Keratinocyte (primary cell): ENCODE data around the gene SORL1-AS1.

ENCODE experiments used
- DNase-seq: peaks from one replicate; pipeline ENCODE4 v3.0.0-alpha.2; 2011; ENCODE audit warnings: low read depth, missing footprints, low spot score
- FAIRE-seq: peaks from 2 replicates; lab custom pipeline; 2011; peaks lifted over from hg19 to GRCh38; lab: Jason Lieb, UNC
- H2AFZ ChIP-seq: 2 replicates; pipeline ENCODE4 v1.6.0; 2012; ENCODE audit warnings: low read length, control low read depth, inconsistent platforms; ENCODE audit not compliant: control insufficient read depth
- H3K27ac ChIP-seq: 2 replicates; pipeline ENCODE4 v1.5.1; 2011; ENCODE audit warnings: low read length; ENCODE audit not compliant: control insufficient read depth, insufficient read depth
- H3K27me3 ChIP-seq: 3 replicates; pipeline ENCODE4 v1.6.0; 2011; ENCODE audit warnings: low read length; ENCODE audit not compliant: control insufficient read depth, insufficient read depth; ENCODE audit errors: extremely low read depth
- H3K36me3 ChIP-seq, 2 experiments: 2 replicates in 1 of 2; 3 replicates in 1 of 2; pipeline ENCODE4 v1.5.1; 2011; ENCODE audit warnings: low read length in 2 of 2, mild to moderate bottlenecking in 1 of 2; ENCODE audit not compliant: control insufficient read depth in 2 of 2, insufficient read depth in 2 of 2; ENCODE audit errors: extremely low read depth in 1 of 2
- H3K4me1 ChIP-seq: 3 replicates; pipeline ENCODE4 v1.5.1; 2011; ENCODE audit warnings: low read length; ENCODE audit not compliant: control insufficient read depth, insufficient read depth; ENCODE audit errors: extremely low read depth
- H3K4me2 ChIP-seq: 3 replicates; pipeline ENCODE4 v1.6.0; 2011; ENCODE audit warnings: low read depth, low read length; ENCODE audit not compliant: control insufficient read depth, insufficient read depth; ENCODE audit errors: extremely low read depth
- H3K4me3 ChIP-seq, 3 experiments: fragments of 200-600 bp in 1 of 3; sonication (generic) in 1 of 3; 2 replicates in 2 of 3; 3 replicates in 1 of 3; pipeline ENCODE4 v1.5.1; 2011 to 2016; ENCODE audit warnings: low read length in 3 of 3, mild to moderate bottlenecking in 3 of 3, control low read depth in 2 of 3, inconsistent platforms in 1 of 3, low read depth in 1 of 3, mixed read lengths in 1 of 3, mixed run types in 1 of 3, moderate library complexity in 1 of 3; ENCODE audit not compliant: control insufficient read depth in 2 of 3, insufficient read depth in 2 of 3; ENCODE audit errors: extremely low read depth in 1 of 3
- H3K79me2 ChIP-seq: 2 replicates; pipeline ENCODE4 v1.6.0; 2012; ENCODE audit warnings: low read length; ENCODE audit not compliant: control insufficient read depth, insufficient read depth
- H3K9ac ChIP-seq: 3 replicates; pipeline ENCODE4 v1.6.0; 2011; ENCODE audit warnings: low read length; ENCODE audit not compliant: control insufficient read depth, insufficient read depth; ENCODE audit errors: extremely low read depth
- H3K9me1 ChIP-seq: 3 replicates; pipeline ENCODE4 v1.6.0; 2011; ENCODE audit warnings: low read length; ENCODE audit not compliant: control insufficient read depth, insufficient read depth; ENCODE audit errors: extremely low read depth
- H3K9me3 ChIP-seq: 2 replicates; pipeline ENCODE4 v1.5.1; 2012; ENCODE audit warnings: low read depth, low read length; ENCODE audit not compliant: control insufficient read depth
- H4K20me1 ChIP-seq: 3 replicates; pipeline ENCODE4 v1.6.0; 2011; ENCODE audit warnings: low read length; ENCODE audit not compliant: control insufficient read depth, insufficient read depth; ENCODE audit errors: extremely low read depth
- CTCF ChIP-seq, 3 experiments: IDR thresholded peaks in 1 of 3; conservative IDR thresholded peaks in 1 of 3; optimal IDR thresholded peaks in 1 of 3; 2 replicates in 2 of 3; 3 replicates in 1 of 3; pipeline versions ENCODE3 to v1.5.1; 2011; ENCODE audit warnings: low read length in 3 of 3, mild to moderate bottlenecking in 3 of 3, moderate library complexity in 2 of 3, control low read depth in 1 of 3, inconsistent platforms in 1 of 3; ENCODE audit not compliant: insufficient read depth in 2 of 3; ENCODE audit errors: extremely low read depth in 1 of 3
- EZH2 ChIP-seq: IDR thresholded peaks from one replicate; pipeline ENCODE4 v1.6.1; 2012; ENCODE audit warnings: inconsistent platforms, mild to moderate bottlenecking, low read length, moderate library complexity
- dilution Hi-C: fragments of 300-500 bp; cut with MboI; formaldehyde crosslinking; loops from one replicate; pipeline ENCODE4 v1.7.0; 2020; ENCODE audit warnings: low sequenced_read_pairs; ENCODE audit not compliant: extremely low pct_ligation_motif_present

Gene SORL1-AS1

GRCh38 chr11:121431820-121432526 is 20.8 kb downstream of the SORL1-AS1 start:
- Histone ChIP-seq H3K4me1 (no peaks in the 10 kb centered on the region), H2AFZ (no peak overlapping the region), H3K9ac (no peak overlapping the region), H3K4me3 (no peak overlapping the region), H3K79me2 (no peaks in the 10 kb centered on the region), H3K27ac (no peak overlapping the region), H3K4me2 (no peak overlapping the region), H3K9me1 (no peaks in the 10 kb centered on the region), H3K27me3 (peaks cover 18% of the 10 kb centered on the region), H3K9me3 (no peaks in the 10 kb centered on the region), H3K36me3 (no peaks in the 10 kb centered on the region), H4K20me1 (no peaks in the 10 kb centered on the region)
- no peak for TF ChIP-seq EZH2
- TF ChIP-seq CTCF (optimal IDR thresholded peaks at IDR 0.05 in 1 of 3, IDR thresholded peaks at IDR 0.05 in 1 of 3, conservative IDR thresholded peaks at IDR 0.05 in 1 of 3; ENCODE audit: extremely low read depth in 1 of 3, insufficient read depth in 2 of 3, low read length in 3 of 3): no peak
- FAIRE-seq: no peak
- dilution Hi-C loops: no loop called here
- DNase-seq: no peak

GRCh38 chr11:121429556-121429955 is 23.2 kb downstream of the SORL1-AS1 start:
- H3K9me1 ChIP-seq: no peaks in the 10 kb centered on the region
- H3K9ac ChIP-seq: no peak overlapping the region
- FAIRE-seq (no peak), DNase-seq (no peak)
- no peaks in the 10 kb centered on the region for H3K4me1 ChIP-seq
- H3K79me2 ChIP-seq: no peaks in the 10 kb centered on the region
- no peak overlapping the region for H2AFZ ChIP-seq
- TF ChIP-seq CTCF (optimal IDR thresholded peaks at IDR 0.05 in 1 of 3, IDR thresholded peaks at IDR 0.05 in 1 of 3, conservative IDR thresholded peaks at IDR 0.05 in 1 of 3; ENCODE audit: extremely low read depth in 1 of 3, insufficient read depth in 2 of 3, low read length in 3 of 3) (no peak), EZH2 (no peak)
- no peaks in the 10 kb centered on the region for H3K36me3 ChIP-seq
- H3K9me3 ChIP-seq: no peaks in the 10 kb centered on the region
- H3K27me3 ChIP-seq: peaks cover 26% of the 10 kb centered on the region
- H4K20me1 ChIP-seq: no peaks in the 10 kb centered on the region
- H3K4me2 ChIP-seq: no peak overlapping the region
- H3K27ac ChIP-seq: no peak overlapping the region
- dilution Hi-C loops: no loop called here
- H3K4me3 ChIP-seq: no peak overlapping the region
